Measurements from ENCODE around the gene ASAP2. TPM values are rescaled to one million over a fixed set of nuclear protein-coding genes. Genes with fewer than 3 reads are reported as not detected.

The ASAP2 gene
- total RNA-seq, 1 donor, result 66.2 TPM

- H3K9me3 ChIP-seq (ENCODE audit: low read depth, low read length), result no peaks in the 10 kb centered on the region
- TF ChIP-seq, protein P1, sequence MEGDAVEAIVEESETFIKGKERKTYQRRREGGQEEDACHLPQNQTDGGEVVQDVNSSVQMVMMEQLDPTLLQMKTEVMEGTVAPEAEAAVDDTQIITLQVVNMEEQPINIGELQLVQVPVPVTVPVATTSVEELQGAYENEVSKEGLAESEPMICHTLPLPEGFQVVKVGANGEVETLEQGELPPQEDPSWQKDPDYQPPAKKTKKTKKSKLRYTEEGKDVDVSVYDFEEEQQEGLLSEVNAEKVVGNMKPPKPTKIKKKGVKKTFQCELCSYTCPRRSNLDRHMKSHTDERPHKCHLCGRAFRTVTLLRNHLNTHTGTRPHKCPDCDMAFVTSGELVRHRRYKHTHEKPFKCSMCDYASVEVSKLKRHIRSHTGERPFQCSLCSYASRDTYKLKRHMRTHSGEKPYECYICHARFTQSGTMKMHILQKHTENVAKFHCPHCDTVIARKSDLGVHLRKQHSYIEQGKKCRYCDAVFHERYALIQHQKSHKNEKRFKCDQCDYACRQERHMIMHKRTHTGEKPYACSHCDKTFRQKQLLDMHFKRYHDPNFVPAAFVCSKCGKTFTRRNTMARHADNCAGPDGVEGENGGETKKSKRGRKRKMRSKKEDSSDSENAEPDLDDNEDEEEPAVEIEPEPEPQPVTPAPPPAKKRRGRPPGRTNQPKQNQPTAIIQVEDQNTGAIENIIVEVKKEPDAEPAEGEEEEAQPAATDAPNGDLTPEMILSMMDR (IDR thresholded peaks at IDR 0.05; ENCODE audit: extremely low read depth, low read depth, low read length), result no peak
- no peak overlapping the region for H2AFZ ChIP-seq (ENCODE audit: low read length)
- H3K36me3 ChIP-seq (ENCODE audit: insufficient read depth, low read length), result peaks cover 48% of the 10 kb centered on the region
- H3K4me3 ChIP-seq (ENCODE audit: insufficient read depth, low read length), result no peak overlapping the region
- DNase-seq (ENCODE audit: insufficient read length, low spot score, missing footprints), result no peak
- H4K20me1 ChIP-seq (ENCODE audit: insufficient read depth, low read length), result no peaks in the 10 kb centered on the region
- H3K4me2 ChIP-seq (ENCODE audit: insufficient read depth, low read length), result no peak overlapping the region
- H3K27me3 ChIP-seq (ENCODE audit: insufficient read depth, low read length), result no peaks in the 10 kb centered on the region
- no peak overlapping the region for H3K27ac ChIP-seq (ENCODE audit: low read depth, low read length)
- H3K4me1 ChIP-seq (ENCODE audit: insufficient read depth, low read length), result peaks cover 19% of the 10 kb centered on the region
- no peaks in the 10 kb centered on the region for H3K79me2 ChIP-seq (ENCODE audit: insufficient read depth, low read length)
These were observed 236.9 kb downstream of the ASAP2 start for GRCh38 chr2:9443526-9443925.

DNA sequence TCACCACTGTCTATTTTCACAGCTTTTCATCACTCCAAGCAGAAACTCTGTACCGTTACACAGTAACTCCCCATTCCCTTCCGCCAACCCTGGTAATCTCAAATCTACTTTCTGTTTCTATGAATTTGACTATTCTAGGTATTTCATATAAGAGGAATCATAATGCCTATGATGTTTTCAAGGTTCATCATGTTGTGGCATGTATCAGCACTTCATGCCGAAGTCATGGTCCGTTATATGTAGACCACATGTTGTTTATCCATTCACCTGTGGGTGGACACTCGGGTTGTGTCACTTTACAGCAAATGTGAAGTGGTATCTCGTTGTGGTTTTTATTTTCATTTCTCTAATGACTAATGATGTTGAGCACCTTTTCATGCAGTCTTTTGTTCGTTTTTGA is 238.5 kb downstream of the ASAP2 start:
- Histone ChIP-seq H3K36me3 (ENCODE audit: insufficient read depth, low read length) (peaks cover 50% of the 10 kb centered on the region), H3K27ac (ENCODE audit: low read depth, low read length) (no peak overlapping the region), H3K9me3 (ENCODE audit: low read depth, low read length) (no peaks in the 10 kb centered on the region), H3K4me2 (ENCODE audit: insufficient read depth, low read length) (no peak overlapping the region), H3K27me3 (ENCODE audit: insufficient read depth, low read length) (no peaks in the 10 kb centered on the region), H4K20me1 (ENCODE audit: insufficient read depth, low read length) (no peaks in the 10 kb centered on the region), H2AFZ (ENCODE audit: low read length) (no peak overlapping the region), H3K4me3 (ENCODE audit: insufficient read depth, low read length) (no peak overlapping the region), H3K4me1 (ENCODE audit: insufficient read depth, low read length) (peaks cover 12% of the 10 kb centered on the region), H3K79me2 (ENCODE audit: insufficient read depth, low read length) (no peaks in the 10 kb centered on the region)
- TF ChIP-seq, protein P1 (IDR thresholded peaks at IDR 0.05; ENCODE audit: extremely low read depth, low read depth, low read length), result no peak
- DNase-seq (ENCODE audit: insufficient read length, low spot score, missing footprints), result no peak

DNA sequence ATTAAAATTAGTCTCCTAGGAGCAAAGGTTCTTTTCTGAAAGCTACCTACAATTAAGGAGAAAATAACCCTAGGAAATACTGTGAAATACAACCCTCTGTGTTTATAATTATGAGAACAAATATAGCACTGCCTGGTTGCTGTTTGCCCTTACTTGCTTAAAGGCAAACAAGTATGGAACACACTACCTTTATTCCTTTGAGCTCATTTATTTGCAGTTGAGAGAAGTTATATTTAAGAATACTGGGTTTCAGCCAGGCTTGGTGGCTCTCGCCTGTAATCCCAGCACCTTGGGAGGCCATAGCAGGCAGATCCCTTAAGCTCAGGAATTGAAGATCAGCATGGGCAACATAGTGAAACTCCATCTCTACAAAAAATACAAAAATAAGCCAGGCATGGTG is 244.6 kb downstream of the ASAP2 start:
- Histone ChIP-seq H2AFZ (ENCODE audit: low read length) (no peak overlapping the region), H4K20me1 (ENCODE audit: insufficient read depth, low read length) (no peaks in the 10 kb centered on the region), H3K36me3 (ENCODE audit: insufficient read depth, low read length) (peaks cover 31% of the 10 kb centered on the region), H3K27me3 (ENCODE audit: insufficient read depth, low read length) (no peaks in the 10 kb centered on the region), H3K9me3 (ENCODE audit: low read depth, low read length) (no peaks in the 10 kb centered on the region), H3K4me2 (ENCODE audit: insufficient read depth, low read length) (no peak overlapping the region), H3K27ac (ENCODE audit: low read depth, low read length) (no peak overlapping the region), H3K4me1 (ENCODE audit: insufficient read depth, low read length) (no peaks in the 10 kb centered on the region), H3K79me2 (ENCODE audit: insufficient read depth, low read length) (no peaks in the 10 kb centered on the region), H3K4me3 (ENCODE audit: insufficient read depth, low read length) (no peak overlapping the region)
- TF ChIP-seq, protein P1 (IDR thresholded peaks at IDR 0.05; ENCODE audit: extremely low read depth, low read depth, low read length), result no peak
- DNase-seq (ENCODE audit: insufficient read length, low spot score, missing footprints), result no peak

Other genes starting within 250 kb of the ASAP2 start
- 54.3 and 56.6 TPM in 2 replicates for gene MBOAT2, start 203.1 kb upstream of the ASAP2 start, total RNA-seq
- gene ITGB1BP1, start 216.7 kb downstream of the ASAP2 start, total RNA-seq, result 30.8 and 32.4 TPM in 2 replicates
- 34.5 and 38.4 TPM in 2 replicates for gene CPSF3, start 216.8 kb downstream of the ASAP2 start, total RNA-seq

Measured in osteoblast (primary cell).